Measurements from ENCODE around the gene QRFP. TPM values are rescaled to one million over a fixed set of nuclear protein-coding genes. Genes with fewer than 3 reads are reported as not detected.

Gene QRFP
- total and polyA plus RNA-seq, 12 donors: not detected

- no peak for DNase-seq
- no peaks in the 10 kb centered on the region for H3K36me3 ChIP-seq (replicated peaks in 1 of 2)
- 89 to 93% (median 90%) methylated on average over 7 to 9 of the region's 9 CpGs for WGBS, 4 donors
- H3K27ac ChIP-seq: peak overlapping the region in 2 of 5 donors; percentile 35 to 38
- no peaks in the 10 kb centered on the region for H3K9me3 ChIP-seq (replicated peaks in 1 of 3)
- no peak overlapping the region for H3K4me3 ChIP-seq
- intact Hi-C loops (cut with DNase I): no loop called here
- peaks cover 31 to 65% of the 10 kb centered on the region in 2 donors for H3K4me1 ChIP-seq (replicated peaks in 1 of 2)
- no peaks in the 10 kb centered on the region for H3K27me3 ChIP-seq
- TF ChIP-seq, protein P1, sequence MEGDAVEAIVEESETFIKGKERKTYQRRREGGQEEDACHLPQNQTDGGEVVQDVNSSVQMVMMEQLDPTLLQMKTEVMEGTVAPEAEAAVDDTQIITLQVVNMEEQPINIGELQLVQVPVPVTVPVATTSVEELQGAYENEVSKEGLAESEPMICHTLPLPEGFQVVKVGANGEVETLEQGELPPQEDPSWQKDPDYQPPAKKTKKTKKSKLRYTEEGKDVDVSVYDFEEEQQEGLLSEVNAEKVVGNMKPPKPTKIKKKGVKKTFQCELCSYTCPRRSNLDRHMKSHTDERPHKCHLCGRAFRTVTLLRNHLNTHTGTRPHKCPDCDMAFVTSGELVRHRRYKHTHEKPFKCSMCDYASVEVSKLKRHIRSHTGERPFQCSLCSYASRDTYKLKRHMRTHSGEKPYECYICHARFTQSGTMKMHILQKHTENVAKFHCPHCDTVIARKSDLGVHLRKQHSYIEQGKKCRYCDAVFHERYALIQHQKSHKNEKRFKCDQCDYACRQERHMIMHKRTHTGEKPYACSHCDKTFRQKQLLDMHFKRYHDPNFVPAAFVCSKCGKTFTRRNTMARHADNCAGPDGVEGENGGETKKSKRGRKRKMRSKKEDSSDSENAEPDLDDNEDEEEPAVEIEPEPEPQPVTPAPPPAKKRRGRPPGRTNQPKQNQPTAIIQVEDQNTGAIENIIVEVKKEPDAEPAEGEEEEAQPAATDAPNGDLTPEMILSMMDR (IDR thresholded peaks at IDR 0.05): no peak
- TF ChIP-seq POLR2A (IDR thresholded peaks at IDR 0.05): no peak
Observed at GRCh38 chr9:130843049-130843908, 53.3 kb downstream of the QRFP start.

Other genes starting within 250 kb of the QRFP start
- gene PRDM12, start 232.2 kb downstream of the QRFP start, total RNA-seq: under 1 TPM in 1 of 9 donors, not detected in 8; 0.14 TPM
- under 1 TPM in 2 of 3 donors, not detected in 1; 0.07 to 0.08 TPM for gene PRDM12, start 232.2 kb downstream of the QRFP start, polyA plus RNA-seq
- gene EXOSC2, start 203.0 kb downstream of the QRFP start, total RNA-seq: 10 to 100 TPM in 8 of 9 donors, 1 to 10 TPM in 1; 9.5 to 29.8 (median 19.8) TPM
- 10 to 100 TPM; 15.5 to 28.8 (median 16.6) TPM for gene EXOSC2, start 203.0 kb downstream of the QRFP start, polyA plus RNA-seq
- 10 to 100 TPM; 27.2 to 83.2 (median 47.1) TPM for gene ABL1, start 61.6 kb downstream of the QRFP start, total RNA-seq
- 10 to 100 TPM; 30.0 to 52.1 (median 33.6) TPM for gene ABL1, start 61.6 kb downstream of the QRFP start, polyA plus RNA-seq
- 10 to 100 TPM in 6 of 9 donors, 1 to 10 TPM in 2, under 1 TPM in 1; 0.11 to 25.7 (median 14.5) TPM for gene FIBCD1, start 42.4 kb upstream of the QRFP start, total RNA-seq
- 10 to 100 TPM in 2 of 3 donors, under 1 TPM in 1; 0.11 to 55.7 (median 26.6) TPM for gene FIBCD1, start 42.4 kb upstream of the QRFP start, polyA plus RNA-seq
- gene LAMC3, start 112.4 kb upstream of the QRFP start, total RNA-seq: 100 to 1,000 TPM in 1 of 9 donors, 10 to 100 TPM in 7, 1 to 10 TPM in 1; 3.6 to 125 (median 45.2) TPM
- gene LAMC3, start 112.4 kb upstream of the QRFP start, polyA plus RNA-seq: 10 to 100 TPM in 2 of 3 donors, 1 to 10 TPM in 1; 3.3 to 85.3 (median 67.0) TPM
- gene AIF1L, start 199.7 kb upstream of the QRFP start, total RNA-seq: 10 to 100 TPM in 2 of 9 donors, 1 to 10 TPM in 7; 2.1 to 19.2 (median 5.6) TPM
- 10 to 100 TPM in 1 of 3 donors, 1 to 10 TPM in 2; 4.2 to 12.7 (median 8.5) TPM for gene AIF1L, start 199.7 kb upstream of the QRFP start, polyA plus RNA-seq
- gene NUP214, start 228.8 kb upstream of the QRFP start, total RNA-seq: 10 to 100 TPM; 22.6 to 76.6 (median 39.3) TPM
- 10 to 100 TPM; 31.7 to 47.5 (median 32.0) TPM for gene NUP214, start 228.8 kb upstream of the QRFP start, polyA plus RNA-seq